Gastrocnemius medialis (tissue), 4 donors: Measurements from ENCODE around the gene KCTD12.

Experiments used
- CTCF ChIP-seq, 5 experiments: fragments of 450-650 bp in 3 of 5; fragments of 200-600 bp in 2 of 5; sonication (generic) in 2 of 5; IDR thresholded peaks in 4 of 5; conservative IDR thresholded peaks in 1 of 5; 1 replicate in 4 of 5; 2 replicates in 1 of 5; pipeline ENCODE4 v1.5.1; 2016 to 2019; ENCODE audit warnings: antibody characterized with exemption in 5 of 5, mild to moderate bottlenecking in 3 of 5, moderate library complexity in 3 of 5
- POLR2A ChIP-seq, 2 donors: fragments of 450-650 bp; IDR thresholded peaks; one replicate each; pipeline ENCODE4 v1.6.1; 2017; ENCODE audit warnings: antibody characterized with exemption in 2 of 2, mild to moderate bottlenecking in 2 of 2, moderate library complexity in 2 of 2

- TF ChIP-seq CTCF (IDR thresholded peaks at IDR 0.05 in 4 of 5, conservative IDR thresholded peaks at IDR 0.05 in 1 of 5), result no peak
- no peak for TF ChIP-seq POLR2A (IDR thresholded peaks at IDR 0.05)
These were observed 42.3 kb upstream of the KCTD12 start for GRCh38 chr13:76928456-76928855.
